Type B pancreatic cell (in vitro differentiated cells): ENCODE data around the gene POU2F3. TPM values are rescaled to one million over a fixed set of nuclear protein-coding genes. Genes with fewer than 3 reads are reported as not detected.

Experiments used
- DNase-seq: peaks from one replicate; pipeline ENCODE4 v3.0.0; 2021; ENCODE audit warnings: mixed read lengths; ENCODE audit not compliant: unreplicated experiment; ENCODE audit errors: extremely low spot score
- H3K27ac Mint-ChIP-seq: 2 replicates; pipeline ENCODE4 v1.8.0; 2021; ENCODE audit warnings: mild to moderate bottlenecking, mixed read lengths
- H3K27me3 Mint-ChIP-seq: 2 replicates; pipeline ENCODE4 v1.8.0; 2021; ENCODE audit warnings: mixed read lengths
- H3K36me3 Mint-ChIP-seq: 2 replicates; pipeline ENCODE4 v1.8.0; 2021; ENCODE audit warnings: mixed read lengths
- H3K4me1 Mint-ChIP-seq: one replicate; pipeline ENCODE4 v1.8.0; 2021; ENCODE audit warnings: mixed read lengths; ENCODE audit not compliant: unreplicated experiment
- H3K4me3 Mint-ChIP-seq: 2 replicates; pipeline ENCODE4 v1.8.0; 2021; ENCODE audit warnings: mild to moderate bottlenecking, mixed read lengths
- H3K9me3 Mint-ChIP-seq: 2 replicates; pipeline ENCODE4 v1.8.0; 2021; ENCODE audit warnings: mixed read lengths
- total RNA-seq: library from RNA; stranded (reverse); gene quantifications from 2 replicates; pipeline ENCODE4 v1.2.1, GENCODE V29; 2021; ENCODE audit warnings: low replicate concordance
- TF ChIP-seq, protein P1 (sequence below): fragments of 200-600 bp; sonication (generic); conservative IDR thresholded peaks from 2 replicates; pipeline ENCODE4 v1.5.0; 2021; ENCODE audit warnings: antibody characterized with exemption, mild to moderate bottlenecking

POU2F3 gene
- total RNA-seq, 1 donor from 2014 or later: 1.4 TPM

DNA sequence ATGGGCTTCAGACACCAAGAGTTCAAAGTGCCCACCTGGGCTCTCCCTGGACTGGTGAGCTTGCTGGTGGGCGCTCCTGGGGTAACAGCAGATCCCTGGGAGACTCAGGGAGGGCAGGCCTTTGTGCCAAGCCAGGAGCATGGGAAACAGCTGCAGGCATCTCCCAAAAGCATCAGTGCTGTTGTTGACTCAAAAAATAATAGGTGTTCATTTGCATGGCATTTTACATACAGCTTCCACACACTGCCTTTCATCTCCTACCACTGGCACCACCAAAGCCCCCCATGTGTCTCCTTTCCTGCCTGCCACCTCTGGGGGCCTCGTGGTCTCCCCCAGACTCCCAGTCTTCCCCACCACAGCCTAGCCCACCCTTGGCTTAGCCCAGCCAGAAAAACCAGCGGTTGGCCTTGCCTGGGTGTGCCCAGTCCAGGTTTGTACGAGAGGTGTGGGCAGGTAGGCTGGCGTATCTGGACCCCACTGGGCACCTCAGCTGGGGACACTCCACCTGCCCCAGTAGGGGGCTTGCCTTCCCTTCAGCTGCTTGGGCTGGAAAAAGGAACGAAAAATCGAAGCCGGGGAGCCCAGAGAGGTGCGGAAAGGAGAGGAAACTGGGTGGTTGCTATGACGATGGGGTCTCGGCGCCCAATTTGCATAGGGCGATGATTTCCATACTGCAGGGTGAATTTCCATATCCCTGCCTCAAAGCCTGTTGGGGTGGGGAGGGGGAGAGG, 15.0 kb downstream of the POU2F3 start:
- Mint-ChIP-seq H3K4me3 (no peak overlapping the region), H3K36me3 (no peaks in the 10 kb centered on the region), H3K27ac (no peak overlapping the region), H3K4me1 (peaks cover 5% of the 10 kb centered on the region), H3K27me3 (peaks cover 81% of the 10 kb centered on the region), H3K9me3 (no peaks in the 10 kb centered on the region)
- TF ChIP-seq, protein P1, sequence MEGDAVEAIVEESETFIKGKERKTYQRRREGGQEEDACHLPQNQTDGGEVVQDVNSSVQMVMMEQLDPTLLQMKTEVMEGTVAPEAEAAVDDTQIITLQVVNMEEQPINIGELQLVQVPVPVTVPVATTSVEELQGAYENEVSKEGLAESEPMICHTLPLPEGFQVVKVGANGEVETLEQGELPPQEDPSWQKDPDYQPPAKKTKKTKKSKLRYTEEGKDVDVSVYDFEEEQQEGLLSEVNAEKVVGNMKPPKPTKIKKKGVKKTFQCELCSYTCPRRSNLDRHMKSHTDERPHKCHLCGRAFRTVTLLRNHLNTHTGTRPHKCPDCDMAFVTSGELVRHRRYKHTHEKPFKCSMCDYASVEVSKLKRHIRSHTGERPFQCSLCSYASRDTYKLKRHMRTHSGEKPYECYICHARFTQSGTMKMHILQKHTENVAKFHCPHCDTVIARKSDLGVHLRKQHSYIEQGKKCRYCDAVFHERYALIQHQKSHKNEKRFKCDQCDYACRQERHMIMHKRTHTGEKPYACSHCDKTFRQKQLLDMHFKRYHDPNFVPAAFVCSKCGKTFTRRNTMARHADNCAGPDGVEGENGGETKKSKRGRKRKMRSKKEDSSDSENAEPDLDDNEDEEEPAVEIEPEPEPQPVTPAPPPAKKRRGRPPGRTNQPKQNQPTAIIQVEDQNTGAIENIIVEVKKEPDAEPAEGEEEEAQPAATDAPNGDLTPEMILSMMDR: no peak
- DNase-seq: no peak

DNA sequence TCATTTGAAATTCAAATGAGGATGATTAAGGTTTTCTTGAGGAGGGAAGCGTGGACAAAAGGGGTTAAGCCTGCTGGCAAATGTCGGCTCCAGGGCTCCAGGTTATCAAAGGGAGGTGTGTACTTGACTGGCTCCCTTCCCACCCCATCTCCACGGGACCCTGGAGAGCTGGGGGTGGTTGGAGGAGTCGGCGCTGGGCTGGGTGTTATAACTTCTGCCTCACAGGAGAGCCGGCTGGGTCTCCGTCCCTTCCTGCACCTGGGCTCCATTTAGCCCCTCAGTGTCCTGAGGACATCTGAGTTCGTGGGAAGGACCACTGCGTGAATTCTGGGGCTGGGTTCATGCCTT, 15.6 kb downstream of the POU2F3 start:
- H3K4me1 Mint-ChIP-seq: peaks cover 5% of the 10 kb centered on the region
- H3K9me3 Mint-ChIP-seq: no peaks in the 10 kb centered on the region
- TF ChIP-seq, protein P1: no peak
- DNase-seq: no peak
- H3K36me3 Mint-ChIP-seq: no peaks in the 10 kb centered on the region
- H3K27ac Mint-ChIP-seq: no peak overlapping the region
- H3K4me3 Mint-ChIP-seq: no peak overlapping the region
- H3K27me3 Mint-ChIP-seq: peaks cover 77% of the 10 kb centered on the region

DNA sequence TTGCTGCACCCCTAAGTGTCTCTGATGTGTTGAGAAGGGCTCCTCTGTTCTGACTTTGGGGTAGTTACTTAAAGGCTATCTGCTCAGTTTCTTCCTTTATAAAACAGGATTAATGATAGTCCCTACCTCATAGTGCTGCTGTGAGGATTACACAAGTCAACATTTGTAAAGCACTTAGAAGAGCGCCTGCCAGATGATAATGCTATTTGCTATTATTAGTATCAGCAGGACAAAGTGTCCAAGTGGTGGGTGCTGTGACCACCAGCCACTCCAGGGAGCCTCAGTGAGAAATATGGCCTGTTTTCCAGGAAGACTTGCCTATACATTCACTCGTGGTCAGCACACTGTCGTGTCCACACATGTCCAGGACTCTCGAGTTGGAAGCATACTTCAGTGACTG, 16.2 kb downstream of the POU2F3 start:
- Mint-ChIP-seq H3K4me3 (no peak overlapping the region), H3K27ac (no peak overlapping the region), H3K27me3 (peaks cover 78% of the 10 kb centered on the region), H3K4me1 (peaks cover 5% of the 10 kb centered on the region), H3K9me3 (no peaks in the 10 kb centered on the region), H3K36me3 (no peaks in the 10 kb centered on the region)
- no peak for DNase-seq
- TF ChIP-seq, protein P1: no peak

DNA sequence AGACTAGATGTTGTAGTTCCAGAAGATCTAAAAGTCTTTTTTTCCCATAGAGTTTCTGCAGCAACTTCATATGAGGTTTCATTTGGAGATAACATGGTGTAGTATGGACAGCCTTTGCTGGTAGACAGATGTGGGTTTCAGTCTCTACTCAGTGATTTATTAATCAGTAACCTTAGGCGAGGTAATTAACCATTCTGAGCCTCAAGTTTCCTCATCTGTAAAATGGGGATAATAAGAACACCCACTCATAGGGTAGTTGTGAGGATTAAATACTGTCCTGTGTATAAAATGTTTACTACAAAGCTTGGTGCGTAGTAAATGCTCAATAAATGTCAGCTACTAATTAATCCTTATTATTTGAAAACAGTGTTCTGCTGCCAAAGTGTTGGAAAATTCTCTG, 16.8 kb downstream of the POU2F3 start:
- Mint-ChIP-seq H3K4me3 (no peak overlapping the region), H3K27ac (no peak overlapping the region), H3K9me3 (no peaks in the 10 kb centered on the region), H3K36me3 (no peaks in the 10 kb centered on the region), H3K27me3 (peaks cover 79% of the 10 kb centered on the region), H3K4me1 (peaks cover 5% of the 10 kb centered on the region)
- DNase-seq: no peak
- TF ChIP-seq, protein P1: no peak

DNA sequence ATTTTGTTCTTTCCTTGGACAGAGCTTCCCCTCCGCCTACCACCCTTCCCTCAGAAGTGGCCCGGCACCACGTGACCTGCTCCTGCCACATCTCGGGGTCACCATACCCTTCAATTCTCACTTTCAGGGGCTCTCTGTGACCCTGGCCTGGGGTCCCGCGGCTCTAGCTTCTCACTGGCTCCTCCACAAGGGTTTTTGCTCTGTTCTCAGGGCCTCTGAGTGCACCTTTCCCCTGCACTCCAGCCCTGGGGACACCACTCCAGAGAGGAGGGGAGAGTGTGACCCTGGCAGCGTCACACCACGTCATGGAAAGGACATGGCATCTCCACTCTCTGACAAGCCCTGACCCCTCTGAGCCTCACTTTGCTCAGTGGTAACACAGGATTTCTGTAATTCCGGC, 17.4 kb downstream of the POU2F3 start:
- TF ChIP-seq, protein P1: no peak
- H3K36me3 Mint-ChIP-seq: no peaks in the 10 kb centered on the region
- peaks cover 5% of the 10 kb centered on the region for H3K4me1 Mint-ChIP-seq

More for the DNA sequence above, 17.4 kb downstream of the POU2F3 start:
- peaks cover 74% of the 10 kb centered on the region for H3K27me3 Mint-ChIP-seq
- H3K9me3 Mint-ChIP-seq: no peaks in the 10 kb centered on the region
- no peak overlapping the region for H3K27ac Mint-ChIP-seq
- H3K4me3 Mint-ChIP-seq: no peak overlapping the region
- DNase-seq: no peak
